ENCODE results near the gene CLASP2.

Gene CLASP2

GRCh38 chr3:33602829-33603228 is 115.2 kb downstream of the CLASP2 start:
- H2AFZ ChIP-seq (ENCODE audit: low read depth), result no peak overlapping the region
- H3K4me3 ChIP-seq (IDR thresholded peaks at IDR 0.05; ENCODE audit: insufficient read depth, low read depth, low read length), result no peak overlapping the region
- TF ChIP-seq CTCF (conservative IDR thresholded peaks at IDR 0.05; ENCODE audit: low read depth, low read length), result no peak
- no peak overlapping the region for H3K27ac ChIP-seq
- no peaks in the 10 kb centered on the region for H3K79me2 ChIP-seq (ENCODE audit: insufficient read depth, low read depth)
- H4K20me1 ChIP-seq (ENCODE audit: insufficient read depth), result no peaks in the 10 kb centered on the region
- no peaks in the 10 kb centered on the region for H3K4me1 ChIP-seq (ENCODE audit: low read depth, poor library complexity, severe bottlenecking)
- no peak overlapping the region for H3K9ac ChIP-seq
- no peaks in the 10 kb centered on the region for H3K36me3 ChIP-seq (ENCODE audit: insufficient read depth)
- H3K27me3 ChIP-seq (ENCODE audit: insufficient read depth, low read depth), result no peaks in the 10 kb centered on the region
- H3K4me2 ChIP-seq, result no peak overlapping the region

- Histone ChIP-seq H3K4me1 (ENCODE audit: low read depth, poor library complexity, severe bottlenecking) (no peaks in the 10 kb centered on the region), H3K27me3 (ENCODE audit: insufficient read depth, low read depth) (no peaks in the 10 kb centered on the region), H3K9ac (no peak overlapping the region), H3K27ac (no peak overlapping the region), H3K4me2 (no peak overlapping the region), H3K79me2 (ENCODE audit: insufficient read depth, low read depth) (no peaks in the 10 kb centered on the region), H4K20me1 (ENCODE audit: insufficient read depth) (no peaks in the 10 kb centered on the region), H3K36me3 (ENCODE audit: insufficient read depth) (no peaks in the 10 kb centered on the region), H2AFZ (ENCODE audit: low read depth) (no peak overlapping the region), H3K4me3 (IDR thresholded peaks at IDR 0.05; ENCODE audit: insufficient read depth, low read depth, low read length) (no peak overlapping the region)
- TF ChIP-seq CTCF (conservative IDR thresholded peaks at IDR 0.05; ENCODE audit: low read depth, low read length), result no peak
Observed at GRCh38 chr3:33597257-33597689, 120.8 kb downstream of the CLASP2 start.

GRCh38 chr3:33592999-33593398 is 125.1 kb downstream of the CLASP2 start:
- Histone ChIP-seq H3K79me2 (ENCODE audit: insufficient read depth, low read depth) (no peaks in the 10 kb centered on the region), H4K20me1 (ENCODE audit: insufficient read depth) (no peaks in the 10 kb centered on the region), H2AFZ (ENCODE audit: low read depth) (no peak overlapping the region), H3K9ac (no peak overlapping the region), H3K27ac (no peak overlapping the region), H3K36me3 (ENCODE audit: insufficient read depth) (no peaks in the 10 kb centered on the region), H3K27me3 (ENCODE audit: insufficient read depth, low read depth) (no peaks in the 10 kb centered on the region), H3K4me2 (no peak overlapping the region), H3K4me3 (IDR thresholded peaks at IDR 0.05; ENCODE audit: insufficient read depth, low read depth, low read length) (no peak overlapping the region), H3K4me1 (ENCODE audit: low read depth, poor library complexity, severe bottlenecking) (no peaks in the 10 kb centered on the region)
- TF ChIP-seq CTCF (conservative IDR thresholded peaks at IDR 0.05; ENCODE audit: low read depth, low read length), result no peak

GRCh38 chr3:33590541-33590940 is 127.5 kb downstream of the CLASP2 start:
- no peaks in the 10 kb centered on the region for H4K20me1 ChIP-seq (ENCODE audit: insufficient read depth)
- no peak overlapping the region for H3K4me2 ChIP-seq
- no peaks in the 10 kb centered on the region for H3K4me1 ChIP-seq (ENCODE audit: low read depth, poor library complexity, severe bottlenecking)
- no peak overlapping the region for H3K9ac ChIP-seq
- no peaks in the 10 kb centered on the region for H3K36me3 ChIP-seq (ENCODE audit: insufficient read depth)
- H3K4me3 ChIP-seq (IDR thresholded peaks at IDR 0.05; ENCODE audit: insufficient read depth, low read depth, low read length), result no peak overlapping the region
- H3K79me2 ChIP-seq (ENCODE audit: insufficient read depth, low read depth), result no peaks in the 10 kb centered on the region
- no peak overlapping the region for H3K27ac ChIP-seq
- H3K27me3 ChIP-seq (ENCODE audit: insufficient read depth, low read depth), result no peaks in the 10 kb centered on the region
- TF ChIP-seq CTCF (conservative IDR thresholded peaks at IDR 0.05; ENCODE audit: low read depth, low read length), result no peak
- H2AFZ ChIP-seq (ENCODE audit: low read depth), result no peak overlapping the region

Data from KMS-11 (cell line).